ENCODE results near the gene PLOD3.

PLOD3 gene

DNA sequence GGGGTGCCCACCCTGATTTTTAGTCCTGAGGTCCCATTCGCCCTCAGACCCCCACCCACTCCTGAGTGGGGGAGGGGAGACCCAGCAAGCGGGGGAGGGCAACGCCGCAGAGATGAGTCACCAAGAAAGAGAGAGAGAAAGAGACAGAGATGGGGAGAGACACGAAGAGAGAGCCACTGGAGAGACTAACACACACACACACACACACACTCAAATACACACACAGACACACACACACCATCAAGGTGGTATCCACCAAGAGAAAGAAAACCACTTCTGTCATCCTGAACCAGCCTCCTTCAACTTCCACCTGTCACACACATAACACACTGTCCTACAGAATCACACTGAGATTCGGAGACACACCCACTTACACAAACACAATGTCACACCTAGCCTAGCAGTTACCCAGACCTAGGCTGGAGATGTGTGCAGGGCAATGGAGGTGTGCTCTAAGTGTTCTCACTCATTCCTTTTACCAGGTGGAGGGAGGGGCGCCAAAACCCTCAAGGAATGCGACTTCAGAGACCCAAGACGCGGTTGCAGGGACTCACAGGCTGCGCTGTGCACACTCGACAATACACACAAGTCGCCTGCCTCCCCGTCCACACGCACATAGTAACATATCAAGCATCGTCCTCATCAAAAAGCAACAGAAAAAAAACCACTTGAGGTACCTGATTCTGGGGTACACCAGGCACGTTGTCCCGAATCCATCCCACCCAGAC lies 48.1 kb downstream of the PLOD3 start:
- H3K9ac ChIP-seq (ENCODE audit: low read depth, low read length), result no peak overlapping the region

GRCh38 chr7:101168412-101169049 lies 48.9 kb downstream of the PLOD3 start:
- H3K27ac ChIP-seq (ENCODE audit: low read length), result no peak overlapping the region
- peaks cover 3% of the 10 kb centered on the region for H3K79me2 ChIP-seq (ENCODE audit: insufficient read depth, low read length)
- no peaks in the 10 kb centered on the region for H3K36me3 ChIP-seq (ENCODE audit: insufficient read depth, low read length)
- no peak for TF ChIP-seq EZH2 (IDR thresholded peaks at IDR 0.05; ENCODE audit: borderline replicate concordance, low read depth, low read length, severe bottlenecking)
- TF ChIP-seq, protein P1, sequence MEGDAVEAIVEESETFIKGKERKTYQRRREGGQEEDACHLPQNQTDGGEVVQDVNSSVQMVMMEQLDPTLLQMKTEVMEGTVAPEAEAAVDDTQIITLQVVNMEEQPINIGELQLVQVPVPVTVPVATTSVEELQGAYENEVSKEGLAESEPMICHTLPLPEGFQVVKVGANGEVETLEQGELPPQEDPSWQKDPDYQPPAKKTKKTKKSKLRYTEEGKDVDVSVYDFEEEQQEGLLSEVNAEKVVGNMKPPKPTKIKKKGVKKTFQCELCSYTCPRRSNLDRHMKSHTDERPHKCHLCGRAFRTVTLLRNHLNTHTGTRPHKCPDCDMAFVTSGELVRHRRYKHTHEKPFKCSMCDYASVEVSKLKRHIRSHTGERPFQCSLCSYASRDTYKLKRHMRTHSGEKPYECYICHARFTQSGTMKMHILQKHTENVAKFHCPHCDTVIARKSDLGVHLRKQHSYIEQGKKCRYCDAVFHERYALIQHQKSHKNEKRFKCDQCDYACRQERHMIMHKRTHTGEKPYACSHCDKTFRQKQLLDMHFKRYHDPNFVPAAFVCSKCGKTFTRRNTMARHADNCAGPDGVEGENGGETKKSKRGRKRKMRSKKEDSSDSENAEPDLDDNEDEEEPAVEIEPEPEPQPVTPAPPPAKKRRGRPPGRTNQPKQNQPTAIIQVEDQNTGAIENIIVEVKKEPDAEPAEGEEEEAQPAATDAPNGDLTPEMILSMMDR (IDR thresholded peaks at IDR 0.05; ENCODE audit: borderline replicate concordance, extremely low read depth, low read length, poor library complexity, severe bottlenecking), result no peak
- peaks cover 67% of the 10 kb centered on the region for H4K20me1 ChIP-seq (ENCODE audit: insufficient read depth, low read length)
- H3K4me1 ChIP-seq (ENCODE audit: insufficient read depth, low read length), result peaks cover 79% of the 10 kb centered on the region
- no peak overlapping the region for H3K4me3 ChIP-seq (ENCODE audit: low read depth in 1 of 2, low read length in 2 of 2)
- peaks cover 17% of the 10 kb centered on the region for H3K27me3 ChIP-seq (ENCODE audit: insufficient read depth, low read length, poor library complexity)
- H3K9me3 ChIP-seq (ENCODE audit: insufficient read depth, low read length, severe bottlenecking), result no peaks in the 10 kb centered on the region
- no peak overlapping the region for H3K9ac ChIP-seq (ENCODE audit: low read depth, low read length)
- no peak for DNase-seq
- no peak overlapping the region for H3K4me2 ChIP-seq (ENCODE audit: insufficient read depth, low read length)
- no peak for ATAC-seq (ENCODE audit: insufficient read depth, low read depth)
- no peak overlapping the region for H2AFZ ChIP-seq (ENCODE audit: low read depth, low read length)

More for the DNA sequence above, 48.1 kb downstream of the PLOD3 start:
- H3K27ac ChIP-seq (ENCODE audit: low read length), result no peak overlapping the region
- peaks cover 17% of the 10 kb centered on the region for H3K27me3 ChIP-seq (ENCODE audit: insufficient read depth, low read length, poor library complexity)
- no peak overlapping the region; the same call in 1 of the 2 replicates for H2AFZ ChIP-seq (ENCODE audit: low read depth, low read length)
- H3K79me2 ChIP-seq (ENCODE audit: insufficient read depth, low read length), result no peaks in the 10 kb centered on the region; the same call in 1 of the 2 replicates
- peak overlapping the region; percentile 54 for H3K4me2 ChIP-seq (ENCODE audit: insufficient read depth, low read length)
- peak; percentile 1; the same call in 1 of the 3 replicates for ATAC-seq (ENCODE audit: insufficient read depth, low read depth)
- TF ChIP-seq EZH2 (IDR thresholded peaks at IDR 0.05; ENCODE audit: borderline replicate concordance, low read depth, low read length, severe bottlenecking), result no peak
- TF ChIP-seq, protein P1 (IDR thresholded peaks at IDR 0.05; ENCODE audit: borderline replicate concordance, extremely low read depth, low read length, poor library complexity, severe bottlenecking), result no peak
- DNase-seq, result no peak
- no peaks in the 10 kb centered on the region for H3K36me3 ChIP-seq (ENCODE audit: insufficient read depth, low read length)
- H4K20me1 ChIP-seq (ENCODE audit: insufficient read depth, low read length), result peaks cover 64% of the 10 kb centered on the region
- no peaks in the 10 kb centered on the region for H3K9me3 ChIP-seq (ENCODE audit: insufficient read depth, low read length, severe bottlenecking)
- H3K4me3 ChIP-seq (ENCODE audit: low read depth in 1 of 2, low read length in 2 of 2), result peak overlapping the region in 1 of 2 experiments; percentile 28; a peak in 1 of 4 replicates
- peaks cover 72% of the 10 kb centered on the region for H3K4me1 ChIP-seq (ENCODE audit: insufficient read depth, low read length)

GRCh38 chr7:101167645-101168411 lies 49.6 kb downstream of the PLOD3 start:
- no peak for DNase-seq
- no peak for TF ChIP-seq EZH2 (IDR thresholded peaks at IDR 0.05; ENCODE audit: borderline replicate concordance, low read depth, low read length, severe bottlenecking)
- TF ChIP-seq, protein P1 (IDR thresholded peaks at IDR 0.05; ENCODE audit: borderline replicate concordance, extremely low read depth, low read length, poor library complexity, severe bottlenecking), result no peak
- Histone ChIP-seq H3K79me2 (ENCODE audit: insufficient read depth, low read length) (peaks cover 3% of the 10 kb centered on the region), H3K9ac (ENCODE audit: low read depth, low read length) (no peak overlapping the region), H3K27ac (ENCODE audit: low read length) (no peak overlapping the region), H3K4me2 (ENCODE audit: insufficient read depth, low read length) (peak overlapping the region; percentile 46; the same call in 1 of the 2 replicates), H3K4me3 (ENCODE audit: low read depth in 1 of 2, low read length in 2 of 2) (no peak overlapping the region), H2AFZ (ENCODE audit: low read depth, low read length) (no peak overlapping the region), H4K20me1 (ENCODE audit: insufficient read depth, low read length) (peaks cover 67% of the 10 kb centered on the region), H3K27me3 (ENCODE audit: insufficient read depth, low read length, poor library complexity) (peaks cover 17% of the 10 kb centered on the region), H3K4me1 (ENCODE audit: insufficient read depth, low read length) (peaks cover 83% of the 10 kb centered on the region), H3K36me3 (ENCODE audit: insufficient read depth, low read length) (no peaks in the 10 kb centered on the region), H3K9me3 (ENCODE audit: insufficient read depth, low read length, severe bottlenecking) (no peaks in the 10 kb centered on the region)
- no peak for ATAC-seq (ENCODE audit: insufficient read depth, low read depth)
